Thymus (tissue), 11 donors: ENCODE results near the gene NEUROD2. TPM values are rescaled to one million over a fixed set of nuclear protein-coding genes. Genes with fewer than 3 reads are reported as not detected.

ENCODE experiments used
- DNase-seq, 9 donors: peaks; one replicate each; pipeline ENCODE4 v3.0.0-alpha.2; 2013; ENCODE audit warnings: low spot score in 9 of 9, low read depth in 6 of 9, missing footprints in 1 of 9
- H3K27ac ChIP-seq, 2 donors: one replicate each; pipeline ENCODE4 v1.5.1; 2013; ENCODE audit warnings: control low read depth in 1 of 2, low read depth in 1 of 2, low read length in 1 of 2, mild to moderate bottlenecking in 1 of 2, moderate library complexity in 1 of 2
- H3K27me3 ChIP-seq, 2 donors: one replicate each; pipeline ENCODE4 v1.5.1; 2013; ENCODE audit warnings: low read length in 1 of 2; ENCODE audit not compliant: control insufficient read depth in 2 of 2, insufficient read depth in 1 of 2
- H3K36me3 ChIP-seq, 2 donors: one replicate each; pipeline ENCODE4 v1.5.1; 2013; ENCODE audit warnings: low read length in 1 of 2, mild to moderate bottlenecking in 1 of 2, moderate library complexity in 1 of 2; ENCODE audit not compliant: control insufficient read depth in 2 of 2, insufficient read depth in 2 of 2
- H3K4me1 ChIP-seq, 2 donors: one replicate each; pipeline ENCODE4 v1.5.1; 2013; ENCODE audit warnings: low read length in 2 of 2; ENCODE audit not compliant: control insufficient read depth in 2 of 2, insufficient read depth in 2 of 2
- H3K4me3 ChIP-seq, 2 donors: one replicate each; pipeline ENCODE4 v1.5.1; 2013; ENCODE audit warnings: low read length in 2 of 2, control low read depth in 1 of 2, mild to moderate bottlenecking in 1 of 2
- H3K9me3 ChIP-seq, 2 donors: one replicate each; pipeline ENCODE4 v1.5.1; 2013; ENCODE audit warnings: low read length in 1 of 2, mild to moderate bottlenecking in 1 of 2; ENCODE audit not compliant: control insufficient read depth in 2 of 2, insufficient read depth in 1 of 2
- WGBS: extraction: QIAGEN DNeasy Blood & Tissue Kit; methylation state at CpG from one replicate; pipeline ENCODE4 v1.1.7; 2013; 5-methylcytosine and 5-hydroxymethylcytosine counted together
- polyA plus RNA-seq: library from polyadenylated mRNA; stranded (reverse); fragments of 200-250 nt; gene quantifications from one replicate; pipeline ENCODE4 v1.2.3, GENCODE V29; 2013
- total RNA-seq: library from RNA; stranded (reverse); fragments of 120-200 nt; gene quantifications from one replicate; pipeline ENCODE4 v1.2.4, GENCODE V29; 2013
- donor health status: healthy.

Gene NEUROD2
- total and polyA plus RNA-seq, 2 donors, result 0.14 TPM; not detected in 1

DNA sequence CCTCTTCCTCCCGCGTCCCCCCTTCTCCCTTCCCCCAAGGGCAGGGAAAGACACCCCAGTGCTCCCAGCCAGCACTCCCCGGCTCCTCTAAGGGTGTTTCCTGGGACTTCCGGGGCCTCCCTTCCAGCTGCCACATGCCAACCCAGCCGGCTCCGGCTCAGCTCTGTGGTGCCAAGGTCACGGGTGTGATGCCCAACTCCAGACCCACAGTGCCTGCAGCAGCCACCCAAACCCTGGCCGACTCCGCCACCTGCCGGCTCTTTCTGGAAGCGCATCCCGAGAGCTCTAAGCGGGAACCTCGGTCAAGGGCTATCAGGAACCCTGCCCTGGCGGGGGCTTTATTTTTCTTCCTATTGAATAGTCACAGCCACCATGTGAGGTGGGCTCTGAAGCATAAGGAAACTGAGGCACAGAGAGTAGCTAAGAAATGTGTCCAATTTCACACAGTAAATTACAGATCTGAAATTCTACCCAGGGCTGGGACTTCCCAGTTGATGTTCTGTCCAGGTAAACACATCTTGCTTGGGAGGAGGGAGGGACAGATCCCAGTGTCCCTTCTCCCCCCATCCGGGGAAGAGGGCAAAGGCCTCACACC, 15.7 kb upstream of the NEUROD2 start:
- H3K4me3 ChIP-seq, result no peak overlapping the region
- peaks cover 0 to 9% of the 10 kb centered on the region in 2 donors for H3K9me3 ChIP-seq
- peaks cover 1 to 36% of the 10 kb centered on the region in 2 donors for H3K4me1 ChIP-seq
- H3K27ac ChIP-seq, result no peak overlapping the region
- DNase-seq, result peak in 8 of 9 donors; percentile 42 to 84 (median 70)
- 9% methylated on average over 16 of the region's 16 CpGs for WGBS
- no peaks in the 10 kb centered on the region for H3K36me3 ChIP-seq
- peaks cover 24 to 84% of the 10 kb centered on the region in 2 donors for H3K27me3 ChIP-seq

DNA sequence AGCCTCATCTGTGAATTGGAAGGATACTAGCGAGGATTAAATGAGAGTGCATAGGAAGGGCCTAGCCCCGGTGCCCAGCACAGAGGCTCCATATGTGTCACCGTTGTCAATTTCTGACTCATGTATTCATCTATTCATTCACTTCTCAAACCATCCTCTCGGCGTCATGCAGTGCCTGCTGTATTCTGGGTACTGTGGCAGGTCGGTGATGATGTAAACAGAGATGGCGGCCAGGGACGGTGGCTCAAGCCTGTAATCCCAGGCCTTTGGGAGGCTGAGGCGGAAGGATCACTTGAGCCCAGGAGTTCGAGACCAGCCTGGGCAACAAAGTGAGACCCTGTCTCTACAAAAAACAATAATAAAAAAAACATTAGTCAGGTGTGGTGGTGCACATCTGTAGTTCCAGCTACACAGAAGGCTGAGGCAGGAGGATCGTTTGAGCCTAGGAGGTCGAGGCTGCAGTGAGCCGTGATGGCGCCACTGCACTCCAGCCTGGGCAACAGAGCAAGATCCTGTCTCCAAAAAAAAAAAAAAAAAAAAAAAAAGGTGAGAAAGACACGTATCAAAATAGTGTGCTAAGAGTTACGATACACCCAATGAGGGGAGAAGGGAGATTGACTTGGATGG, 14.8 kb upstream of the NEUROD2 start:
- H3K4me3 ChIP-seq, result no peak overlapping the region

DNA sequence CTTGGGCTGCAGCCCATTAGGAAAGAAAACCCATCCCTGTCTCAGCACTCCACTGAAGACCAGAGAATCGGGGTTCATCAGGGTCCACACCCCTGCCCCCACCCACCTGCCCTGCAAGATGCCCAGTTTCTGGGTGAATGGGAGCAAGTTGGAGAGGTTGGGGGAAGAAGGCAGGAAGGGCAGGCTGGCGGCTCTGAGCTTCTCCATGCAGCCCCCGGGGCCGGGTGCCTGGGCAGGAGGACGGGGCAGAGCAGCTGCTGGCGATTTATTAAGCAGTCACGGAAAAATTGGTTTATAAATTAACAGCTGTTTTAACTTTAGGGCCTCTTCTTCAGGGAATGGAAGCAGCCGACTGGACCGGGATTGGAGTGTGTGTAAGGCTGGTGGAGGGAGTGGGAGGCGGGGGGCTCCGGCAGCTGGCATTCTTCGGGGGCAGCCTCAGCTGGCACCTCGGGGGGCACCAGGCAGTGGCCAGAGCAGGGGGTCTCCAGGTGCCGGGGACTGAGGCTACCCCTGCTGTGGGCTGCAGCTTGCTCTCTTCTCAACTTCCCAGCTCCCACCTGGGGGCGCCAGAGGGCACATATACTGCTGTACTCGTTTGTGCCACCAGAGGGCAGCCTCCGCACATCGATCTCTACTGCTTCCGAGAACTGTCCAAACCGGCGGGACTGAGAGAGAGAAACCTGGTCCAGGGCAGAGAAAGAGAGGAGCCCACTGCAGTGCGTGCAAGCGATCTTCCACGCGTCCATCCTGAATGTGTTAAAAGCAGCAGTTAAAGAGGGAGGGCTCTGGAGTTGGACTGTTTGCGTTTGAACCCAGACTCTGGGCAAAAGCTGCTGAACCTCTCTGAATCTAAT, 14.0 kb upstream of the NEUROD2 start:
- Histone ChIP-seq H3K36me3 (no peaks in the 10 kb centered on the region), H3K27ac (no peak overlapping the region), H3K9me3 (peaks cover 0 to 9% of the 10 kb centered on the region in 2 donors), H3K4me3 (no peak overlapping the region), H3K4me1 (peaks cover 7 to 43% of the 10 kb centered on the region in 2 donors), H3K27me3 (peaks cover 24 to 80% of the 10 kb centered on the region in 2 donors)
- 16% methylated on average over 26 of the region's 26 CpGs for WGBS
- DNase-seq, result peak; percentile 63 to 89 (median 75)

More for the DNA sequence above, 14.8 kb upstream of the NEUROD2 start:
- peaks cover 22 to 80% of the 10 kb centered on the region in 2 donors for H3K27me3 ChIP-seq
- no peaks in the 10 kb centered on the region for H3K36me3 ChIP-seq
- peaks cover 5 to 40% of the 10 kb centered on the region in 2 donors for H3K4me1 ChIP-seq
- 71% methylated on average over 16 of the region's 16 CpGs for WGBS
- no peak overlapping the region for H3K27ac ChIP-seq
- no peak for DNase-seq
- H3K9me3 ChIP-seq, result peaks cover 0 to 6% of the 10 kb centered on the region in 2 donors

DNA sequence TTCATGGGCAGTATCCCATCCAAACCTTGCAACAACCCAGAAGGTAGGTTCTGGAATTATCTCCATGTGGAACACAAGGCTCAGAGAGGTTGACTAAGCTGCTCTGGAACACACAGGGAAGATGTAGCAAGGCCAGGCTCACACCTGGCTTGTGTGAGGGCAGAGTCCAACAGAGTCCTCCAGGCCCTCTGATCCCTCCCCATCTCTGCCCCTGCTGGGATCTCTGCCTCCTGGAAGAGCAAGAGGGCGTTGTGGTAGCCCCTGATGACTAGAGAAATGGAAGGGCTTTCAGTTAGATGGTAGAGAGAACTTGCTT, 12.0 kb upstream of the NEUROD2 start:
- no peaks in the 10 kb centered on the region for H3K36me3 ChIP-seq
- no peak for DNase-seq
- H3K27ac ChIP-seq, result no peak overlapping the region
- H3K4me1 ChIP-seq, result peaks cover 7 to 29% of the 10 kb centered on the region in 2 donors
- H3K4me3 ChIP-seq, result no peak overlapping the region
- H3K9me3 ChIP-seq, result peaks cover 0 to 5% of the 10 kb centered on the region in 2 donors
- H3K27me3 ChIP-seq, result peaks cover 18 to 80% of the 10 kb centered on the region in 2 donors
- WGBS, result 91% methylated on average over 1 of the region's 1 CpG

DNA sequence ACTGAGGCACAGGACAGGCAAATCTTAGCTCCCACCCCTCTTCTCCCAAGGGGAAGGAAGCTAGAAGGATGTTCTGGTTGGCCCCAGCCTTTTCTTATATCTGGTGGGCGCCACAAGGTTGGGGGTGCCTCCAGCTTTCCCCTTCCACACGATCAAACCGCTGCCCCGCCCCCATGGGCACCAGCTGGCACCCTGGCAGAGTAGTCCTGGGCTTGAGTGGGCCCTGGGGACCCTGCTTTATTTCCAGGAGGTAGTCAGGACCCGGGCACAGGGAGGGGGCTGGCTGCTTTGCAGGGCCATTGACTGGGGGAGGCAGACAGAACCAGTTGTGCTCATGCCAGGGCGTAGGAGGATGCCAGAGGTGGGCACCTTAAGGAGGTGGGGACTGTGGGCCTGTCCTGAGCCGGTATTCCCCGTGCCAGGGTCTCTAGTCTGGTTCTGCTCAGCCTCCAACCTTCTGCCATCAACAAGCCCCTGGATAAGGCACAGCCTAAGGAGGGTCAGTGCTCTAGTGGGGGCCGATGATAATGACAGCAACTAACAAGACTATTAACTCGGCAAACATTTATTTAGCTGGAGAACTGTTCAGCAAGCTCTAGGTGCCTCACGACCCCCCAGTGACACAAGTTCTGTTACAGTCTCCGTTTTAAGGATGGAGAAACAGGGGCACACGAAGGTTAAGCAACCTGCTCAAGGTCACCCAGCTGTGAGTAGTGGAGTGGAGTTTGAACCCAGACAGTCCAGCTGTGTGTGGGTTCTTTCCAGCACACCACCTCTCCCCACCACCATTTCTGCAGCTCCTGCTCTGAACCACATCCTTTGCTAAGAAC, 11.5 kb upstream of the NEUROD2 start:
- peaks cover 0 to 5% of the 10 kb centered on the region in 2 donors for H3K9me3 ChIP-seq
- H3K36me3 ChIP-seq, result no peaks in the 10 kb centered on the region
- H3K27ac ChIP-seq, result no peak overlapping the region
- DNase-seq, result no peak
- H3K4me1 ChIP-seq, result peaks cover 7 to 29% of the 10 kb centered on the region in 2 donors
- no peak overlapping the region for H3K4me3 ChIP-seq
- WGBS, result 72% methylated on average over 13 of the region's 13 CpGs
- H3K27me3 ChIP-seq, result peaks cover 18 to 81% of the 10 kb centered on the region in 2 donors

DNA sequence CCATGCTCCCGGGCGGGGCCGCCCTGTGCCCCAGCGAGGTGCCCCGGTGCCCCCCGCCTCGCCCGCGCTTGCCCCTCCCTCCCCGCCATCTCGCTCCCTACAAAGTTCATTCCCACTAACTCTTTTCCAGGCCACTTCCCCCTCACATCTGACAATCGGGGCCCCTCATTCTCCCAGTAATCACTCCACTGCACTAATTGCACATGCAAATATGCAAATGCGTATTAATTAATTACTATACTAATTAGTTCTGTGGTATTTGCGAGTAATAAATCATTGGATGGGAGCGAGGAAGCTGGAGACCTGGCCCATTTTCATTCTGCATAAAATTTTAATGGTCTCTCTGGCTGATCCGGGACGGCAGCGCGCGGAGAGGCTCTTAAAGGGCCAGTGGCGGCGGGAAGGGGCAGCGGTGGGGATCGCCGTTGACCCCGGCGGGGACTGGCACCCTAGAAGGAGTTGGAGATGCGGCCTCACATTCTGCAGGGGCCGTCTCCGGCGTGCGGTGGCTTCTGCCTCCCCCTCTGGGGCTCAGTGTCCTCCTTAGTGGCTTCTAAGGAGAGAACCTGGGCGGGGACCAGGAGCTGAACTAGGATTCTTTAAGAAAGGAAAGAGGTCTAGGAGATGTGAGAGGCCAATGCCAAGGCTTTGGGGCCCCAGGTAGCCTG, 10.7 kb upstream of the NEUROD2 start:
- WGBS, result 5% methylated on average over 33 of the region's 33 CpGs
- no peak for DNase-seq
- Histone ChIP-seq H3K36me3 (no peaks in the 10 kb centered on the region), H3K27ac (no peak overlapping the region), H3K4me1 (peaks cover 7 to 25% of the 10 kb centered on the region in 2 donors), H3K9me3 (peaks cover 0 to 5% of the 10 kb centered on the region in 2 donors), H3K27me3 (peaks cover 18 to 81% of the 10 kb centered on the region in 2 donors), H3K4me3 (peak overlapping the region; percentile 30 to 58)

DNA sequence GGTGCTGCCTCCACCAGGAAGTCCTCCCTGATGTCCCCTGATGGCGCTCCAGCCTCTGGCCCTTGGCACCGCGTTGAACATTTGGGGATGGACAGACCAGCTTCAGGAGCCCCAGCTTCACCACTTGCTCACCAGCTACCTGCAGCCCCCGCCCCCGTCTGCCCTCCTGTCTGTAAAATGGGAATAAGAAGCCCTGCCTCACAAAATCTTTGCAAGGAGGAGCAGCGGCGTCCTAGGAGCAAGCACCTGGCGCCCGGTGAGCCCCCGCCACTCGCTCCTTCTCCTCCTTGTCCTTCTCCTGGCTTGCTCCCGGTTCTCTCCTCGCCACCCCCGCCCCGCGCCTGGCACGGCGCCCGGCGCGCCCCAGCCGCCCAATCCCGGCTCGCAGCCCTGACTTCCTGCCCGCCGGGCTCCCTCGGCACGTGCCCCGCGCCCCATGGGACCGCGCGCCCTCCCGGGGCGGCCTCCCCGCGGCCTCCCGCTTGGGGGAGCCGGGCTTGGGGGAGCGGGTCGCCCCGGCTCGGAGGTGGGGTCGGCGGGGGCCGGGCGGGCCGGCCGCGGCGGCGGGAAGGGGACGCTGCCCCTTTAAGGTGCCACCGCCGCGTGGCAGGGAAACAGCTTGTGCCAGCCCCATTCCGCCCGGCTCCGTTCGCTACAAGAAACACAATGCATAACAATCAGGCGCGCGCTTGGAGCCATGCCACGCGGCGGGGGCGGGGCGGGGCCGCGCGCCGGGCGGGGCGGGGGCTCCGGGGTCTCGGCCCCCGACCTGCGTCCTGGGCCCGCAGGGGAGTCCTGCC, 9.9 kb upstream of the NEUROD2 start:
- Histone ChIP-seq H3K36me3 (no peaks in the 10 kb centered on the region), H3K27me3 (peaks cover 18 to 86% of the 10 kb centered on the region in 2 donors), H3K4me3 (peak overlapping the region; percentile 16 to 58), H3K4me1 (peaks cover 7 to 22% of the 10 kb centered on the region in 2 donors), H3K9me3 (peaks cover 0 to 5% of the 10 kb centered on the region in 2 donors), H3K27ac (no peak overlapping the region)
- WGBS, result 2% methylated on average over 79 of the region's 79 CpGs
- peak in 5 of 9 donors; percentile 10 to 59 (median 33) for DNase-seq

DNA sequence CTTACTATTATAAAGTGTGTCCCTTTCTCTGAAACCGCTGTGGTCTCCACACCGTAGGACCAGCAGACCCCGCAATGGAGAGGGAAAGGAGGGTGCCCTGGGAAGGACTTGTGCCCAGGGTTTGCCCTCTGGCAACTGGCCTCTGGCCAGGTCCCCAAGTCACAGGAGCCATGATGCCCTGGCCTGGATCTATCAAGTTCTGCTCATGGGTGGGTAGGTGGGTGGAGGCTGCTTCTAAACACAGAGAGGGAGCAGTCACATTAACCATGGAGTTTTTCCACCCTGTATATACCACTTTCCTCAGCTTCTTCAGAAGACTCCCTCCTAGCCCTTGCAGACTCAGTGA, 9.4 kb upstream of the NEUROD2 start:
- Histone ChIP-seq H3K27me3 (peaks cover 24 to 92% of the 10 kb centered on the region in 2 donors), H3K27ac (no peak overlapping the region), H3K36me3 (no peaks in the 10 kb centered on the region), H3K9me3 (peaks cover 0 to 5% of the 10 kb centered on the region in 2 donors), H3K4me3 (no peak overlapping the region), H3K4me1 (peaks cover 7 to 18% of the 10 kb centered on the region in 2 donors)
- WGBS, result 97% methylated on average over 3 of the region's 3 CpGs
- DNase-seq, result no peak
